HT-29 (cell line): ENCODE results near the gene GALM. TPM values are rescaled to one million over a fixed set of nuclear protein-coding genes. Genes with fewer than 3 reads are reported as not detected.

Source experiments
- DNase-seq: peaks from one replicate; pipeline ENCODE4 v3.0.0-alpha.2; 2015; ENCODE audit warnings: low spot score
- total RNA-seq: library from RNA; depleted of rRNA; stranded (reverse); fragments of >200 nt; shearing (Covaris generic); gene quantifications from 2 replicates; pipeline ENCODE4 v1.2.3, GENCODE V29; 2014; rRNA removed

GALM gene
- total RNA-seq, 1 experiment from 2014 or later = 25.0 TPM

- DNase-seq = no peak
These were observed 99.2 kb downstream of the GALM start for GRCh38 chr2:38765149-38765548.

GRCh38 chr2:38765551-38765950, 99.6 kb downstream of the GALM start:
- no peak for DNase-seq

- DNase-seq = no peak
These were observed 105.7 kb downstream of the GALM start for GRCh38 chr2:38771632-38772031.

- no peak for DNase-seq
These were observed 109.4 kb downstream of the GALM start for GRCh38 chr2:38775097-38775920.

GRCh38 chr2:38775921-38776225, 110.0 kb downstream of the GALM start:
- DNase-seq = no peak

GRCh38 chr2:38776531-38776930, 110.6 kb downstream of the GALM start:
- no peak for DNase-seq

- no peak for DNase-seq
These were observed 112.8 kb downstream of the GALM start for GRCh38 chr2:38778687-38779082.

GRCh38 chr2:38783586-38783985, 117.7 kb downstream of the GALM start:
- DNase-seq = no peak

Other genes starting within 250 kb of the GALM start
- gene HNRNPLL, start 63.2 kb upstream of the GALM start, total RNA-seq = 24.7 and 32.4 TPM in 2 replicates
- 124 and 133 TPM in 2 replicates for gene SRSF7, start 85.2 kb downstream of the GALM start, total RNA-seq
- 6.9 and 9.0 TPM in 2 replicates for gene GEMIN6, start 112.1 kb downstream of the GALM start, total RNA-seq
- 5.0 and 7.3 TPM in 2 replicates for gene DHX57, start 209.8 kb downstream of the GALM start, total RNA-seq
- gene MORN2, start 209.9 kb downstream of the GALM start, total RNA-seq = 6.2 and 11.6 TPM in 2 replicates
- gene ARHGEF33, start 223.8 kb downstream of the GALM start, total RNA-seq = 1.9 TPM in 1 of 2 replicates, not detected in the other